Activated T-helper 2 cell treated with anti-CD3 and anti-CD28 coated beads, Interferon-gamma antibody, Interleukin-2, Interleukin-4, amounts not matched to agents 10 μg/mL and 5 μg/mL and 100 μg/mL, durations not matched to agents 14 hours and 24 hours and 36 hours (primary cell): Measurements from ENCODE around the gene TEAD3. TPM values are rescaled to one million over a fixed set of nuclear protein-coding genes. Genes with fewer than 3 reads are reported as not detected.

Source experiments
- DNase-seq: peaks from one replicate; pipeline ENCODE4 v3.0.0; 2021; ENCODE audit warnings: low spot score
- H3K27ac Mint-ChIP-seq: one replicate; pipeline ENCODE4 v1.8.0; 2021; ENCODE audit warnings: mixed read lengths
- H3K27me3 Mint-ChIP-seq: one replicate; pipeline ENCODE4 v1.8.0; 2021; ENCODE audit warnings: low read depth, mixed read lengths
- H3K36me3 Mint-ChIP-seq: one replicate; pipeline ENCODE4 v1.8.0; 2021; ENCODE audit warnings: low read depth, mixed read lengths
- H3K4me1 Mint-ChIP-seq: one replicate; pipeline ENCODE4 v1.8.0; 2021; ENCODE audit warnings: low read depth, mixed read lengths
- H3K4me3 Mint-ChIP-seq: one replicate; pipeline ENCODE4 v1.8.0; 2021; ENCODE audit warnings: low read depth, mild to moderate bottlenecking, moderate library complexity, mixed read lengths
- H3K9me3 Mint-ChIP-seq: one replicate; pipeline ENCODE4 v1.8.0; 2021; ENCODE audit warnings: mixed read lengths
- intact Hi-C: fragments of 100-400 bp; cut with micrococcal nuclease; formaldehyde crosslinking; loops from one replicate; pipeline ENCODE4 v1.15.1; 2023
- total RNA-seq: library from RNA; stranded (reverse); gene quantifications from 2 replicates; pipeline ENCODE4 v1.2.3, GENCODE V29; 2022

Gene TEAD3
- total RNA-seq, 1 donor from 2014 or later = 2.0 TPM

DNA sequence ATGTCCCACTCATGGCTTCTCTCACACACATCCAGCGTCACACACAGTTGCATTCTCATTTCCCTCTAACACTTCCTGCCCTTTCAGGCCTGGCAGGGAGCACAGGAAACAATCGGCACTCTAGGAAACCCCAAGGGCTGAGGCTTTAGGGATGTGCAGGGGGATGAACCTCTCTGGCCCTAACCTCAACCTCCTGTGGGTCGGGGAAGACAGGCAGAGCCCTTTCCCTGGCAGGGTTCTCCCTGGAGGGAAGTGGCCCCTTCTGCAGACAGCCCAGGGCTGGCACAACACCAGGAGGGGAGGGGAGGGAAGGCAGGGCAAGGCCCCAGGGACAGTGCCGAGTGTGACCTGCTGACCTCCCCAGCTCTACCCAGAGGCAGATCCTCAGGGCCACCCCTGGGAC lies 2.7 kb downstream of the TEAD3 start:
- Mint-ChIP-seq H3K27me3 (peaks cover 20% of the 10 kb centered on the region), H3K4me1 (peaks cover 3% of the 10 kb centered on the region), H3K36me3 (no peaks in the 10 kb centered on the region), H3K9me3 (no peaks in the 10 kb centered on the region), H3K4me3 (no peak overlapping the region), H3K27ac (no peak overlapping the region)
- intact Hi-C loops = no loop called here
- DNase-seq = no peak

DNA sequence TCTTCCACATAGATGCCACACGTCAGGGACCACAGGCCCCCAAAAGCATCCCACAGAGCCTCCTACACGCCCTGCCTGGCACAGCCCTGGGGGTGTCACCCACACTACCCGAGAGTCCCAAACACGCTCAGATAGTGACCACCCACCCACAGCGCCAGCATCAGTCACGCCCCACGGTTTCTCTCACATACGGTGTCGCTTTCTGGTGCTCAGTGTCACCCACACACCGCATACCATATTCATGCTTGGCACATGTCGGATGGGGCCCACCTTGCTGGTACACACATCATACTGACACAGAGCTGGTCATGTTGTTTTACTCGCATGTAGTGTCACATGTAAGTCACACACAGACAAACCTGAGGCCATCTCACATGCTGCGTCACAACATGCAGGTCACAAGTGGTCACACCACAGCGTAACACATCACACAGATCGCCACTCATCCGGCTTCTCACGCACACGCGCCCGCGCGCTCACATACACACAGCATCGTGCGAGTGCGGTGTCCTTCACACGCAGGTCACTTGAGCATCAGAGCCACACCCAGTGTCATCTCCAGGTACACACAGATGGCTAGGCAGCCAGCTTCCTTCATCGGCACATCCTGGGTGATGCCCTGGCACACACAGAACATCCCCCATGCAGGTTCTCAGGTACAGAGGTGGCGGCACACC lies 3.4 kb downstream of the TEAD3 start:
- no peak for DNase-seq
- peaks cover 3% of the 10 kb centered on the region for H3K4me1 Mint-ChIP-seq
- intact Hi-C loops = no loop called here
- no peaks in the 10 kb centered on the region for H3K36me3 Mint-ChIP-seq
- H3K4me3 Mint-ChIP-seq = no peak overlapping the region
- no peaks in the 10 kb centered on the region for H3K9me3 Mint-ChIP-seq
- peaks cover 16% of the 10 kb centered on the region for H3K27me3 Mint-ChIP-seq
- no peak overlapping the region for H3K27ac Mint-ChIP-seq

DNA sequence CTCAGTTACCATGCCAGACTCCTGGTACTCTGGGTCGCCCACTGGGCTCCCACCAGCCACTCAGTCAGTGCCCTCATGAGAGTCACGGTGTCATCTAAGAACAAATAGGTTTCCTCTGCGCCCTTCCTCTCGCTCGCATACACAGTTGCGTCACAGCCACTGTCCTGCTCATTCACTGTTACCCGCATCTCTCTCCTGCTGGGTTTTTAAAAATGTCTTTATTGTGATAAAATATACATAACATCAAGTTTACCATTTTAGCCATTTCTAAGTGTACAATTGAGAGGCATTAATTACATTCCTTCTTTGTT lies 4.0 kb downstream of the TEAD3 start:
- intact Hi-C loops = no loop called here
- no peak overlapping the region for H3K4me3 Mint-ChIP-seq
- H3K9me3 Mint-ChIP-seq = no peaks in the 10 kb centered on the region
- H3K4me1 Mint-ChIP-seq = peaks cover 7% of the 10 kb centered on the region
- DNase-seq = no peak
- no peak overlapping the region for H3K27ac Mint-ChIP-seq
- H3K27me3 Mint-ChIP-seq = peaks cover 14% of the 10 kb centered on the region
- H3K36me3 Mint-ChIP-seq = no peaks in the 10 kb centered on the region

DNA sequence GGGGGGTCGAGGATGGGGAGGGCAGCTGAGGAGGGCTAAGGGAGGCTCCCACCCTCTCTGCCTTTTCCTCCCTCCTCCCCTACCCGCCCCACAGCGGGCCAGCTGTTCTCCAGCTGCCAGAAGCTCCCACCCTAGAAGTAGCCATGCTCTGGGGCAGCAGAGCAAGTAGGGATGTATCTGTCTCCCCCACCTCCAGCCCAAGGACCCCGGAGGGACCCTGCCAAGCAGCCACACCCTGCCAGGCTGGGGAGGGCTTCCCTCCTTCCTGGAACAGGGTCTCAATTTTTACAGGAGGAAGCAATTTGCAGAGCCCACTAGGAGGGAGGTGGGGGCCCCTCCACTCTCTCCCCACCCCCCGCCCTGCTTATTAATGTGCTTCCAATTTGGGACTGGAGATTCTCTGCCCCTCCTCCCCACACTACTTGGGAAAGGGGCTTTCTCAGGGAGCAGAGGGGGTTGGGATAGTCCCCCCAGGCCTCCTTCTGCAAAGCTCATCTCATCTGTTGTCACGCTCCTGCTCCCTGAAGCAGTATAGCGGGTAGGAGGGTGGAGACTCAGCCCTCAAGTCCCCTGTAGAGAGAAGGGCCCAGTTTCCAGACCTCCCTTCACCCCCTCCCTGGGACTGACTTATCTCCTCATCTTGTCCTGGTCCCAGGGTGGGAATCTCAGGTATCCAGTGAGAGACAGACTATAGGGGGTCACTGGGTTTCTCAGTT lies 4.5 kb downstream of the TEAD3 start:
- Mint-ChIP-seq H3K9me3 (no peaks in the 10 kb centered on the region), H3K36me3 (no peaks in the 10 kb centered on the region), H3K27ac (no peak overlapping the region), H3K4me1 (peaks cover 9% of the 10 kb centered on the region), H3K4me3 (no peak overlapping the region), H3K27me3 (peaks cover 14% of the 10 kb centered on the region)
- no peak for DNase-seq
- intact Hi-C loops = no loop called here

DNA sequence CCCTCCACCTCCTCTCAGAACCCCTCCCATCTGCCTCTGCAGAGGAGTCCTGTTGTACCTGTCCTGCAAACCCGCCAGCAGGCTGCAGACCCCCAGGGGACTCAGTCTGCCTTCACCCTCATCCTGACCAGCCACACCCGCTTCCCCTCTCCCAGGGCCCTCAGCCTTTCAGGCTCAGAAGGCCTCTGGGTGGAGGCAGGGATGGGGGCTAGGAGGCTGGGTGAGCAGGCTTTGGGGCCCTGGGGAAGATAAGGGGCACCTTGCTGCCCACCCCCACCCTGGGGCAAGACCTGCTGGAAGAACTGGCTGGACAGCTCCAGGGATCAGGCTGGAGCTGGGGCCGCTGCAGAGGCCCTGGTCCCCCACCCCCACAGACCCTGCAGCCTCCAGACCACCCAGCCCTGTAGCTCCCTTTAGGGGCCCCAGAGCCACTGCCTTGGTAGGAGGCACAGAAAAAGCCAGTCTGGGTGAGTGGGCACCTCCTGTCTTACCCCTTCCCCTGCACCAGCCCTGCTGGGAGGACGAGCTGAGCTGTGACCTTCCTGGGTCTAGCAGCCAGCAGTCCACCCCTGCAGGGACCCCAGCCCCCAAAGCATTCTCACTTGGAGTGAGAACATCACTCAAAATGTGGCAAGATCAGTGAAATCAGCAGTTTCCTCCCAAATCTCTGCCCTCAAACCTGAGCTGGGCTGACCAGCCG lies 5.2 kb downstream of the TEAD3 start:
- intact Hi-C loops = no loop called here
- peaks cover 9% of the 10 kb centered on the region for H3K4me1 Mint-ChIP-seq
- no peaks in the 10 kb centered on the region for H3K36me3 Mint-ChIP-seq
- H3K27me3 Mint-ChIP-seq = peaks cover 14% of the 10 kb centered on the region
- no peaks in the 10 kb centered on the region for H3K9me3 Mint-ChIP-seq
- no peak overlapping the region for H3K4me3 Mint-ChIP-seq
- H3K27ac Mint-ChIP-seq = no peak overlapping the region
- no peak for DNase-seq

DNA sequence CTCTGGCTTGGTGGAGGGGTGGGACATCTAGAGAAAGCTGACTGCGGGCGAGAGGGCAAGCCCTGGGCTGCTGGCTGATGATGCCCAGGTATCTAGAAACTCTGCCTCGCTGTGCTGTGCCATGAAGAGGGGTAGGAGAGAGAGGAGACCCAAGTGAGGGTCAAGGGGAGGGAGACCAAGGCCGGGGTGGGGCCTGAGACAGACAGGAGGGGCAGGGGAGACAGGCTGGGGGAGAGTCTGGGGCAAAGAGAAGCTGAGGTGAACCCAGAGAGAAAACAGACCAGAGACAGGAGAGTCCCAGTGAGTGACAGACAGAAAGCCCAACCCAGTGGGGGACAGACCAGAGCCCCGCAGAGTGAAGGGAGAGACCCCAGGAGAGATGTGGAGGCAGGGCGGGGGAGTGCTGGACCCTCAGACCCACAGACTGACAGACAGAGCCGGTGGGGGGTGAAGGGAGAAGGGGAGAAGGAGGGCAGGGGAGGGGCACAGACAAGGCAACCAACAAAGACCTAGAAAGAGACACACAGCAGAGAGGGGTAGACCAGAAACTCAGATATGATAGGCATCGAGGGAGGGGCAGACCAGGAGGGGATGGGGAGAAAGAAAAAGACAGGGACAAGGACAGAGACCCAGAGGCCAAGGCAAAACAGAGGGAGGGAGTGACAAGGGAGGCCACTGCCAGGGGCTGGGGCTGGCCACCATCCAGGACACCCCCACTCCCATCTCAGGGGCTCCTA lies 5.9 kb downstream of the TEAD3 start:
- intact Hi-C loops = no loop called here
- H3K4me3 Mint-ChIP-seq = no peak overlapping the region
- H3K9me3 Mint-ChIP-seq = no peaks in the 10 kb centered on the region

DNA sequence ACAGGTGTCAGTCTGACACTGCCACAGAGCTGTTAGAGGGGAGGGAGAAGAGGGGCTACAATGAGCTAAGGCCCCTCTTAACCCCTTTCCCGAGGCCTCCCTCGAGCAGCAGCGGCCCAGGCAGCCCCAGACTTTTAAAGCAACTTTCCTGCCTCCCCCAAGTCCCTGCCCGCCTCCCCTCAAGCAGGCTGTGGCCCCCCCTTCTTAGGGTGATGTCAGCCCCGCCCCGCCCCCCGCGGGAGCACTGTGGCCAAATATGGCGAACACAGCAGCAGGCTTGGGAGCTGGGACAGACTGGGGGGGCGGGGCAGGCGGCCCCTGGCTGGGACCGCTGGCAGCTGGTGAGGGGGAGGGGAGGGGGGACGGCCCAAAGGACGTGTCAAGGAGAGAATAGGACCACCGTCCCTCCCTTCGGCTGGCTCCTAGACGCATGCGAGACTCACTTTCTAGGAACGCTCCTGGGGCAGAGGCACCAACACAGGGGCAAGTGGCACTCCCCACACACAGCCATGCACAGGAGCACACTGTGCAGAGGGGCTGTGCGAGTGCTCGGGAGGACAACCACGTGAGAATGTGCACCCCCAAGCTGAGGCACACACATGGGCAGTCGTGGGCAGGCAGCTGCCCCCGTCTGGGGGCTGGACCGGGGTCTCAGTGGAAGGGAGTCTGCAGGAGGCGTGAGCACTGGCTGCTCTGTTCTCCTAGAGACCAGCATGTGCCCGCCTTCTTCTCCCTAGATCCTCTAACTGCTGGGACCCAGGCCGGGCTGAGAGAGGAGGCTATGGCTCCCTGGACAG lies 6.7 kb downstream of the TEAD3 start:
- Mint-ChIP-seq H3K27ac (no peak overlapping the region), H3K36me3 (no peaks in the 10 kb centered on the region), H3K4me1 (peaks cover 9% of the 10 kb centered on the region), H3K9me3 (no peaks in the 10 kb centered on the region), H3K4me3 (no peak overlapping the region), H3K27me3 (peaks cover 10% of the 10 kb centered on the region)
- intact Hi-C loops = no loop called here
- no peak for DNase-seq

More for the DNA sequence above, 5.9 kb downstream of the TEAD3 start:
- Mint-ChIP-seq H3K27ac (no peak overlapping the region), H3K4me1 (peaks cover 9% of the 10 kb centered on the region), H3K36me3 (no peaks in the 10 kb centered on the region), H3K27me3 (peaks cover 13% of the 10 kb centered on the region)
- DNase-seq = no peak

DNA sequence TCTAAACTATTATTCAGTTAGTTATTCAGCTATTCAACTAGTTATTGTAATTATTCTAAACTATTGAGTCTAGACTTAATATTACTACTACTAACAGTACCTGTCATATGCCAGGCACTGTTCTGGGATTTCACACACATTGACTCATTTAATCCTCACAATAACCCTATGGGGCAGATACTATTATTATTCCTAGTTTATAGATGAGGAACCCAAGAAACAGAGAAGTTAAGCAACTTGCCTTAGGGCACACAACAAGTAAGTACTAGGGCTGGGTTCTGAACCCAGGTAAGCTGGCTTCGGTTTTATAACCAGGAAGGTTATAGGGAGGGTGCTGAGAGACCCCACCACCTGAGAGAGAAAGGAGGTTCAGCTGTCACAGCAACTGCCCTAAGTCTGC lies 7.8 kb downstream of the TEAD3 start:
- H3K4me1 Mint-ChIP-seq = peaks cover 8% of the 10 kb centered on the region
- H3K27me3 Mint-ChIP-seq = peaks cover 6% of the 10 kb centered on the region
- no peak overlapping the region for H3K27ac Mint-ChIP-seq
- DNase-seq = no peak
- intact Hi-C loops = no loop called here
- H3K36me3 Mint-ChIP-seq = no peaks in the 10 kb centered on the region
- H3K9me3 Mint-ChIP-seq = no peaks in the 10 kb centered on the region
- no peak overlapping the region for H3K4me3 Mint-ChIP-seq

DNA sequence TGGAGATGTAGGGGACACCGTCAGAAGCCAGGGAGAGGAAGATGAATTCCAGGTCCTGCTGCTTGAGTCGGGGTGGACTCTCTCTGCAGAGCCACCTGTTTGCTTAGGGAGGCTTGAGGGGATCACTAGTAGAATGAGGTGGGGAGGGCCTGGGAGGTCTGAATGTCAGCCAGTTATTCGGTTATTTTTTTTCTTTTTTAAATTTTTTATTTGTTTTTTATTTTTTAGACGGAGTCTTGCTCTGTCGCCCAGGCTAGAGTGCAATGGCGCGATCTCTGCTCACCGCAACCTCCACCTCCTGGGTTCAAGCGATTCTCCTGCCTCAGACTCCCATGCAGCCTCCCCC lies 8.4 kb downstream of the TEAD3 start:
- Mint-ChIP-seq H3K27ac (no peak overlapping the region), H3K36me3 (no peaks in the 10 kb centered on the region), H3K27me3 (peaks cover 5% of the 10 kb centered on the region), H3K4me1 (peaks cover 6% of the 10 kb centered on the region), H3K9me3 (no peaks in the 10 kb centered on the region), H3K4me3 (no peak overlapping the region)
- no peak for DNase-seq
- intact Hi-C loops = no loop called here

DNA sequence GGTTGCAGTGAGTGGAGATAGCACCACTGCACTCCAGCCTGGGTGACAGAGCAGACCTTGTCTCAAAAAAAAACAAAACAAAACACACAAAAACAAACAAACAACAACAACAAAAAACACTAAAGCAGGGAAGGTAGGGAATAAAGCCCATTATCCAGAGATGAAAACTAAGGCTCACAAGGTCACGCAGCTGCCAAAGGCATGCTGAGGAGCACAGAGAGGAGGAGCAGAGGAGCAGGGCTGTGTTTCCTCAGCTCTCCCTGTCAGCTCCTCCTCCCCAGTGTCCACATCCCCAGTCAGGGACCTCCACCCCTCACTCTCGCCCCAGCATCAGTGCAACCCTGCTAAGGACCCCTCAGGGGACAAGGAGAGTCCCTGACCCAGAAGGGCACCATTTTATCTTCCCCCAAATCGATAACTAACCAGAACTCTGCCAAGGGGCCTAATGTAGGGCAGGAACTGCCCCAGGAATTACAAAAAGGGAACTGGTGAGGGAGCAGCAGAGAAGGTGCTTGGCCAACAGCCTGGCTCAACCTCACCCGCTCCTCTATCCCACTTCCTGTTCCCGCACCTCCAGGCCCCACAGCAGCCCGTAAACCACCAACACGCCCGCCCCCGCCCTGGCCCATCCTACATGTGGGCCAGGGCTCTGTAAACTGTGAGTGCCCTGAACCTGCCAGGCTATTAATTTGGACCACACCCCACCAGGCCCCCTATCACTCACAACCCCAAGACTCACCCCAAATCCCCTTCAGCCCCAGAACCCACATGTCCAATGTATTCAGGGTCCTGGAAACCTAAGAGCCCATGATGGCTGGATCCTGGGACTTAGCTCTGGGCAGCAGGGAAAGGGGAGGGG lies 9.0 kb downstream of the TEAD3 start:
- Mint-ChIP-seq H3K27ac (no peak overlapping the region), H3K27me3 (peaks cover 5% of the 10 kb centered on the region), H3K36me3 (no peaks in the 10 kb centered on the region), H3K9me3 (no peaks in the 10 kb centered on the region), H3K4me3 (no peak overlapping the region), H3K4me1 (peaks cover 6% of the 10 kb centered on the region)
- intact Hi-C loops = no loop called here
- no peak for DNase-seq

DNA sequence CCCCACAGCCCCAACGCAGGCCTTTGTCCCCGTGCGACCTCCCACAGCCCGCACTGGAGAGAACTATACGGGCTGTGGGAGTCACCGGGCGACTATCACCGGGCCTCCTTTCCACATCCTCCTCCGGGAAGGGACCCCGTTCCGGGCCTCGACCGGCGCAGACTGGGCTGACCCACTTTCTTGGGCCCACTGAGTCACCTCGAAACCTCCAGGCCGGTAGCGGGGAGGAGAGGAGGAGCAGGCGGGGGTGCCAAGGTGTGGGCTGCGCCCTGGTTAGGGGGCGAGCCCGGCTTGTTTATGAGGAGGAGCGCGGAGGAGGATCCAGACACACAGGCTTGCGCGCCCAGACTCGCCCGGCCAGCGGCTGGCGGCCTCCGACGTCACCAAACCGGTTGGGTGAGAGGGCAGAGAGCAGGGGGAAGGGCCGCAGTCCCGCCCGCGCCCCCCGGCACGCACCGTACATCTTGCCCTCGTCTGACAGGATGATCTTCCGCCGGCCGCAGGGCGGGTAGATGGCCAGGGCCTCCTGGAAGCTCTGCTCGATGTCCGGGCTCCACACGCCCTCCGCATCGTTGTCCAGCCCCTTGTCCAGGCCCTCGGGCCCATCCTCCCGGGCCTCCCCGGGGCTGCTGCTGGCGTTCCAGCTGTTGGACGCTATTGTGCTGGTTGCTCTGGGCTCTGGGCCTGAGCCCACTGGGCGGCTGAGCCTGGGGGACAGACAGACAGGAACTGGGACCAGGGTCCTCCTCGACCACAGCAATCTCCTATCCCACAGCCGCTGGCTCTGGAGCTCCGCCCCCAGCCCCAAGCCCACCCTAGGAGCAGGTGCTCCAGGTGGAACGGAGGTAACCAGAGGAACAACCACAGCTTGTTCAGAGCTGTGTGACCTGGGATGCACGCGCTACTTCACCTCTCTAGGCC lies 10.6 kb downstream of the TEAD3 start:
- Mint-ChIP-seq H3K4me1 (peaks cover 6% of the 10 kb centered on the region), H3K4me3 (no peak overlapping the region), H3K27ac (no peak overlapping the region), H3K36me3 (no peaks in the 10 kb centered on the region), H3K27me3 (peaks cover 4% of the 10 kb centered on the region), H3K9me3 (no peaks in the 10 kb centered on the region)
- intact Hi-C loops = no loop called here
- no peak for DNase-seq
